ENCODE measurements around the gene RSPH1. TPM values are rescaled to one million over a fixed set of nuclear protein-coding genes. Genes with fewer than 3 reads are reported as not detected.

Gene RSPH1
- total and polyA plus RNA-seq, 2 of the 4 experiments (the other 2 are of a cell fraction): not detected

GRCh38 chr21:42538479-42539275 is 42.7 kb upstream of the RSPH1 start:
- Histone ChIP-seq H3K27me3 (ENCODE audit: control insufficient read depth, insufficient read depth, low read length) (peaks cover 18% of the 10 kb centered on the region; the same call in 1 of the 2 replicates), H3K9me1 (ENCODE audit: insufficient read depth, low read length) (no peaks in the 10 kb centered on the region), H3K14ac (replicated peaks; ENCODE audit: low read depth, low read length) (no peak overlapping the region), H4K5ac (ENCODE audit: low read depth, low read length) (no peak overlapping the region), H3K18ac (ENCODE audit: low read depth, low read length) (no peak overlapping the region), H3K79me1 (ENCODE audit: low read depth in 1 of 2, low read length in 2 of 2) (no peaks in the 10 kb centered on the region), H4K91ac (ENCODE audit: insufficient read depth, low read depth, low read length) (no peak overlapping the region), H3K4me2 (ENCODE audit: low read depth, low read length) (no peak overlapping the region), H3K4me3 (ENCODE audit: insufficient read depth, low read depth, low read length) (no peak overlapping the region), H3K36me3 (ENCODE audit: control insufficient read depth, insufficient read depth, low read length) (no peaks in the 10 kb centered on the region), H3K9ac (ENCODE audit: low read depth, low read length) (no peak overlapping the region), H2AFZ (replicated peaks; ENCODE audit: low read length, poor library complexity) (no peak overlapping the region), H2AK5ac (ENCODE audit: low read depth, low read length) (no peak overlapping the region), H2AK9ac (replicated peaks; ENCODE audit: low read depth, low read length, poor library complexity) (no peak overlapping the region), H3K4me1 (ENCODE audit: control insufficient read depth, insufficient read depth, low read length) (no peaks in the 10 kb centered on the region), H3K27ac (ENCODE audit: insufficient read depth, low read length) (no peak overlapping the region), H2BK15ac (ENCODE audit: low read depth, low read length) (no peak overlapping the region), H3K23ac (ENCODE audit: low read depth, low read length) (no peak overlapping the region), H3K4ac (ENCODE audit: low read depth, low read length) (no peak overlapping the region), H2BK120ac (ENCODE audit: low read depth, low read length) (no peak overlapping the region), H4K8ac (ENCODE audit: low read depth in 2 of 2, low read length in 2 of 2) (no peak overlapping the region), H3K56ac (ENCODE audit: extremely low read depth, insufficient read depth, low read length) (no peak overlapping the region), H3K9me3 (ENCODE audit: control insufficient read depth, insufficient read depth, low read length) (no peaks in the 10 kb centered on the region), H2BK5ac (ENCODE audit: low read depth, low read length, poor library complexity, severe bottlenecking) (no peak overlapping the region), H2BK20ac (ENCODE audit: low read depth, low read length) (no peak overlapping the region), H4K20me1 (ENCODE audit: insufficient read depth, low read length) (no peaks in the 10 kb centered on the region)
- ChIA-PET POLR2A (ENCODE audit: unreplicated experiment) (no interaction called here), CTCF (no interaction called here)
- intact Hi-C loops (cut with micrococcal nuclease): no loop called here
- no peak for ATAC-seq (ENCODE audit: low read depth)
- in situ Hi-C loops (cut with MboI; ENCODE audit: low sequenced_read_pairs): no loop called here
- DNase-seq: no peak
- TF ChIP-seq CTCF (conservative IDR thresholded peaks at IDR 0.05; ENCODE audit: low read depth, low read length): no peak
- no peak for TF ChIP-seq NFE2L2 (IDR thresholded peaks at IDR 0.05; ENCODE audit: low read depth, low read length)
- TF ChIP-seq RFX5 (IDR thresholded peaks at IDR 0.05; ENCODE audit: low read depth, low read length): no peak
- no peak for TF ChIP-seq RAD21 (IDR thresholded peaks at IDR 0.05; ENCODE audit: low read length)
- dilution Hi-C loops (cut with HindIII; ENCODE audit: low sequenced_read_pairs, unreplicated experiment): no loop called here
- WGBS, 2 experiments (ENCODE audit: extremely low coverage in 2 of 2, insufficient read length in 1 of 2): no CpG with 5 or more reads among the region's 10 CpGs
- BruUV-seq (replicated peaks): no TSS peak

Data from IMR-90 (cell line).